ENCODE measurements around the gene PRSS2.
A peak's percentile ranks its signal among the peaks of the same experiment; 100 is the strongest.

Gene PRSS2

DNA sequence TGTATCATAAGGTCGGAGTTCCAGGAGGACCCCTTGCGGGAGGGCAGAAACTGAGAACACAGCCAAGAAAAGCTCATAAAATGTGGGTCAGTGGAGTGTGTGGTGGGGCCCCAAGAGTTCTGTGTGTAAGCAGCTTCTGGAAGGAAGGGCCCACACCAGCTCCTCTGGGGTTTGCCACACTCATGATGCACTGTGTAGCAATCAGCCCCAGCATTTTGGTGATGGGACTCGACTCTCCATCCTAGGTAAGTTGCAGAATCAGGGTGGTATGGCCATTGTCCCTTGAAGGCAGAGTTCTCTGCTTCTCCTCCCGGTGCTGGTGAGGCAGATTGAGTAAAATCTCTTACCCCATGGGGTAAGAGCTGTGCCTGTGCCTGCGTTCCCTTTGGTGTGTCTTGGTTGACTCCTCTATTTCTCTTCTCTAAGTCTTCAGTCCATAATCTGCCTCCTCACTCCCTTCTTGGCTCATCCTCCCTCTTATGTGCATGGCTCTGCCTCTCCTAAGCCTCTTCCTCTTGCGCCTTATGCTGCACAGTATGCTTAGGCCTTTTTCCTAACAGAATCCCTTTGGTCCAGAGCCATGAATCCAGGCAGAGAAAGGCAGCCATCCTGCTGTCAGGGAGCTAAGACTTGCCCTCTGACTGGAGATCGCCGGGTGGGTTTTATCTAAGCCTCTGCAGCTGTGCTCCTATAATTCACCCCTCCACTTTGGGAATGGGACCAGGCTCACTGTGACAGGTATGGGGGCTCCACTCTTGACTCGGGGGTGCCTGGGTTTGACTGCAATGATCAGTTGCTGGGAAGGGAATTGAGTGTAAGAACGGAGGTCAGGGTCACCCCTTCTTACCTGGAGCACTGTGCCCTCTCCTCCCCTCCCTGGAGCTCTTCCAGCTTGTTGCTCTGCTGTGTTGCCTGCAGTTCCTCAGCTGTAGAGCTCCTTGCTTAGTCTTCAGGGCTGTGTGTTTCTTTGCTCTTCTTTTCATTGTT, 17.8 kb downstream of the PRSS2 start:
- DNase-seq, result peak; percentile 31

DNA sequence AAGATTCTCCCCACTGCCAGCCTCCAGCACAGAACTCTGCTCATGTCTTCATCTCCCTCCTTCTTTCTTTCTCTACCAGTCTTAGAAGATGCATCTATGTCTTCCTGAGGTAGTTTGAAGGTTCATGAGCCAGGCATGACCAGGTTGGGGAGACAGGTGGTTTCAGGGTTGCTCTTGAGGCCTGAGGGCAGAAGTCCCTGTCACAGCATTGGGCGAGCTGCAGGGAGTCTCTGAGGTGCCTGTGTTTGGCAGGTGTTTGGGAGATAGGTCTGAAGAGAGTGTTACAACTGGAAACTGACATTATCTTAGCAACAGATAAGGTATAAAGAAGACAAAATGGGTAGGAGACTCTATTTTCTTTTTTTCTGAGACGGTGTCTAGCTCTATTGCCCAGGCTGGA, 18.7 kb downstream of the PRSS2 start:
- DNase-seq, result peak; percentile 25

GRCh38 chr7:142790056-142790455, 19.3 kb downstream of the PRSS2 start:
- peak; percentile 34 for DNase-seq

DNA sequence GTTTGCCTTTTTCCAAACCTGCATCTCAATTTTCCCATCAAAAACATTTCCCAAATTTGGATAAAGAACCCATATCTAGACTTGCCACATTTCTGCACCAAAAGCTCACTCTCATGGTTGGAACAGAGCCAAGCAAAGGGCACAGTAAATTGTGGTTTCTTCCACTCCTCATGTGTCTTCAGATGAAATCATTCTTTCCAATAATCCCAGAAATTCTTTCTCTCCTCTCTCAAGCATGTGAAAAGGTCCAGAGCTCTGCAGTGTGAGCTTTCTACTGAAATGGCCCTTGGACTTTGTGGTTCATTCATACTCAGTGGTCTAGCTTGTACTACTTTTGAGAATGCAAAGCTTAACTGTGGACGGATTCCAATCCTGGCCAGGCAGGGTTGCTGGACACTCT, 19.8 kb downstream of the PRSS2 start:
- DNase-seq, result peak; percentile 33

DNA sequence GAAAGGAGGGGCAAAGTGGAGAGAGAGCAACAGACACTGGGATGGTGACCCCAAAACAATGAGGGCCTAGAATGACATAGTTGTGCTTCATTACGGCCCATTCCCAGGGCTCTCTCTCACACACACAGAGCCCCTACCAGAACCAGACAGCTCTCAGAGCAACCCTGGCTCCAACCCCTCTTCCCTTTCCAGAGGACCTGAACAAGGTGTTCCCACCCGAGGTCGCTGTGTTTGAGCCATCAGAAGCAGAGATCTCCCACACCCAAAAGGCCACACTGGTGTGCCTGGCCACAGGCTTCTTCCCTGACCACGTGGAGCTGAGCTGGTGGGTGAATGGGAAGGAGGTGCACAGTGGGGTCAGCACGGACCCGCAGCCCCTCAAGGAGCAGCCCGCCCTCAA, 20.7 kb downstream of the PRSS2 start:
- peak; percentile 19 for DNase-seq

GRCh38 chr7:142792129-142792528, 21.4 kb downstream of the PRSS2 start:
- peak; percentile 1 for DNase-seq

DNA sequence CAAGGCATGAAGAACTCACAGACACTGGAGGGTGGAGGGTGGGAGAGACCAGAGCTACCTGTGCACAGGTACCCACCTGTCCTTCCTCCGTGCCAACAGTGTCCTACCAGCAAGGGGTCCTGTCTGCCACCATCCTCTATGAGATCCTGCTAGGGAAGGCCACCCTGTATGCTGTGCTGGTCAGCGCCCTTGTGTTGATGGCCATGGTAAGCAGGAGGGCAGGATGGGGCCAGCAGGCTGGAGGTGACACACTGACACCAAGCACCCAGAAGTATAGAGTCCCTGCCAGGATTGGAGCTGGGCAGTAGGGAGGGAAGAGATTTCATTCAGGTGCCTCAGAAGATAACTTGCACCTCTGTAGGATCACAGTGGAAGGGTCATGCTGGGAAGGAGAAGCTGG, 21.8 kb downstream of the PRSS2 start:
- DNase-seq, result peak; percentile 0

DNA sequence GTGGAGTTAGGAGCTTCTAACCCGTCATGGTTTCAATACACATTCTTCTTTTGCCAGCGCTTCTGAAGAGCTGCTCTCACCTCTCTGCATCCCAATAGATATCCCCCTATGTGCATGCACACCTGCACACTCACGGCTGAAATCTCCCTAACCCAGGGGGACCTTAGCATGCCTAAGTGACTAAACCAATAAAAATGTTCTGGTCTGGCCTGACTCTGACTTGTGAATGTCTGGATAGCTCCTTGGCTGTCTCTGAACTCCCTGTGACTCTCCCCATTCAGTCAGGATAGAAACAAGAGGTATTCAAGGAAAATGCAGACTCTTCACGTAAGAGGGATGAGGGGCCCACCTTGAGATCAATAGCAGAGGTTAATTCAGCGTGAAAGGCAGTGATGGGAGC, 22.4 kb downstream of the PRSS2 start:
- DNase-seq, result no peak

- DNase-seq, result peak; percentile 67
Measured at GRCh38 chr7:142795339-142795863, 24.6 kb downstream of the PRSS2 start.

DNA sequence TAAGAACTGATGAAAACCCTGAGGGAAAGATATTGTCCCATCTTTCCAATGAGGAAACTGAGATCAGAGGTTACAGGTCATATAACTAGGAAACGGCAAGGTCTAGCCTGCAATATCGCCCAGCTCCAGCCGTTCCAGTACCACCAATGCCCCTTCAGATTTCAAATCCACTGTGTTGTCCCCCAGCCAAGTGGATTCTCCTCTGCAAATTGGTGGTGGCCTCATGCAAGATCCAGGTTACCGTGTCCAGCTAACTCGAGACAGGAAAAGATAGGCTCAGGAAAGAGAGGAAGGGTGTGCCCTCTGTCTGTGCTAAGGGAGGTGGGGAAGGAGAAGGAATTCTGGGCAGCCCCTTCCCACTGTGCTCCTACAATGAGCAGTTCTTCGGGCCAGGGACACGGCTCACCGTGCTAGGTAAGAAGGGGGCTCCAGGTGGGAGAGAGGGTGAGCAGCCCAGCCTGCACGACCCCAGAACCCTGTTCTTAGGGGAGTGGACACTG, 25.3 kb downstream of the PRSS2 start:
- peak; percentile 2 for DNase-seq

GRCh38 chr7:142796501-142797390, 26.0 kb downstream of the PRSS2 start:
- DNase-seq, result peak; percentile 29

GRCh38 chr7:142797391-142798377, 26.9 kb downstream of the PRSS2 start:
- DNase-seq, result peak; percentile 54

GRCh38 chr7:142798451-142799436, 28.0 kb downstream of the PRSS2 start:
- peak; percentile 69 for DNase-seq

DNA sequence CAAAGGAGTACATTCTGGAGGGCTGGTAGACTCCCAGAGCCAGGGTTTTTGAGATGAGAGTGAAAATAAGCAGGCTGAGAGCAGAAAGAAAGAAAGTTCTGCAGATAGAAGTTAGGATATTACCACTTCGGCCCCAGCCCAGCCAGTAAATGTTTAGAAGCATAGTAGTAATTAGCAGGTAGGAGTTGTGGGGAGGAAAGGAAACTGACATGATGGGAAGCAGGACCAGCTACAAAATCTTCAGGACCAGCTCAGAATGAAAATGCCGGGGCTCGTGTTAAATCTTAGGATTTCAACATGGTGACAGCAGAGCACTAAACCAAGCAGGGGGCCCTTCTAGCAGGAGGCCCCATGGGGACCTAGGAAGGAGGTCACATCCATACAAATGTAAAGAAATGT, 28.7 kb downstream of the PRSS2 start:
- peak; percentile 29 for DNase-seq

DNA sequence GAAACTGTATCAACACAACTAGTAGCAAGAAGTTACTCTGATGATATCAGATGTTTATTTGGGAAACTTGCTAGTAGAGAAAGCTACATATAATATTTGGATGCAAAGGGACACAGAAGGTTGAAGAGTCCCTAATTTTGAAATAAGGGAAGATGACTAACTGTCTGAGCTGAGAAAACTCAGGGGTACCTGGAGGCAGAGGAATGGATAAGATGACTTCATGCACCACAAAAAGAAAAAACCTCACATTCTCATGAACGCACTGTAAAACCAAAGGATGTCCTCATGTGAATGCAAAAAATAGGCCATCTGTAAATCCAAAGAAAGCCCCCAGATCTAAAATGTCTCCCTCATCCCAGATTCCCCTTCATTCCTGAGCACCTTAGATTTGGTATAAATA, 29.3 kb downstream of the PRSS2 start:
- DNase-seq, result peak; percentile 62

GRCh38 chr7:142800699-142801260, 30.0 kb downstream of the PRSS2 start:
- DNase-seq, result peak; percentile 22

GRCh38 chr7:142801601-142802295, 31.0 kb downstream of the PRSS2 start:
- peak; percentile 14 for DNase-seq

- peak; percentile 5 for DNase-seq
Measured at GRCh38 chr7:142802301-142802700, 31.5 kb downstream of the PRSS2 start.

DNA sequence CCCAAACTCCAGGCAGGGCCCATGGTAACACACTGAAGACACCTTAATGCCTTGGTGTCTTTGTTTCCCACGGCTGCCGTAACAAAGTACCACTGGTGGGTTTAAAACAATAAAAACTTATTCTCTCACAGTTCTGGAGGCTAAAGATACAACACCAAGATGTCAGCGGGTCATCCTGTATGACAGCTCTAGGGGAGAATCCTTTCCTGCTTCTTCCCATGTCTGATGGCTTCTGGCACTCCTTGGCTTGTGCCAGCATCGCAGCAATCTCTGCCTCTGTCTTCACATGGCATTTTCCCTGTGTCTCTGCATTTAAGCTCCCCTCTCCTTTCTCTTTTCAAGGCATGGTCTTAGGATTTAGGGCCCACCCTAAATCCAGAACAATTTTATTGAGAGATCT, 33.1 kb downstream of the PRSS2 start:
- no peak for DNase-seq
